Endothelial cell of umbilical vein (primary cell): ENCODE results near the gene SH3BP2. TPM values are rescaled to one million over a fixed set of nuclear protein-coding genes. Genes with fewer than 3 reads are reported as not detected.

Source experiments
- BruUV-seq: library from RNA; stranded (reverse); fragments of 400-500 nt; replicated peaks from 2 replicates; lab custom pipeline; 2021; lab: Mats Ljungman, UMichigan
- CTCF ChIA-PET: fragments of 300-600, 350-600 bp; sonication (Branson Sonifier 250); formaldehyde crosslinking; loops from one replicate; lab custom pipeline; 2021; ENCODE audit warnings: antibody characterized with exemption, inconsistent platforms; lab: Charles Lee
- POLR2A ChIA-PET: fragments of 300-600, 350-600 bp; sonication (Branson Sonifier 250); formaldehyde crosslinking; loops from one replicate; lab custom pipeline; 2021; ENCODE audit warnings: antibody characterized with exemption, inconsistent platforms; lab: Charles Lee
- DNase-seq: peaks from one replicate; pipeline ENCODE4 v3.0.0-alpha.2; 2011; ENCODE audit warnings: low read depth, low spot score
- FAIRE-seq: peaks from 2 replicates; lab custom pipeline; 2011; peaks lifted over from hg19 to GRCh38; lab: Jason Lieb, UNC
- H2AFZ ChIP-seq: 2 replicates; pipeline ENCODE4 v1.6.0; 2012; ENCODE audit warnings: low read depth, low read length, control low read depth, inconsistent platforms
- H3K27ac ChIP-seq: 2 replicates; pipeline ENCODE4 v1.5.1; 2011; ENCODE audit warnings: low read depth, mild to moderate bottlenecking, control low read depth, low read length, moderate library complexity; ENCODE audit not compliant: insufficient read depth
- H3K27me3 ChIP-seq, 2 experiments: 2 replicates each; pipeline versions ENCODE4 v1.6.0 to v1.6.1; 2011; ENCODE audit warnings: low read length in 2 of 2, mixed read lengths in 1 of 2; ENCODE audit not compliant: control insufficient read depth in 2 of 2, insufficient read depth in 2 of 2
- H3K36me3 ChIP-seq, 2 experiments: 2 replicates in 1 of 2; 3 replicates in 1 of 2; pipeline ENCODE4 v1.5.1; 2011; ENCODE audit warnings: low read length in 2 of 2, mild to moderate bottlenecking in 1 of 2, moderate library complexity in 1 of 2; ENCODE audit not compliant: control insufficient read depth in 2 of 2, insufficient read depth in 2 of 2; ENCODE audit errors: extremely low read depth in 1 of 2
- H3K4me1 ChIP-seq: 3 replicates; pipeline ENCODE4 v1.5.1; 2011; ENCODE audit warnings: mild to moderate bottlenecking, low read length; ENCODE audit not compliant: control insufficient read depth, insufficient read depth; ENCODE audit errors: extremely low read depth
- H3K4me2 ChIP-seq: 2 replicates; pipeline ENCODE4 v1.6.1; 2011; ENCODE audit warnings: low read length, control low read depth, mixed read lengths; ENCODE audit not compliant: insufficient read depth
- H3K4me3 ChIP-seq, 3 experiments: fragments of 200-600 bp in 1 of 3; sonication (generic), shearing (Covaris generic) in 1 of 3; replicated peaks in 1 of 3; 2 replicates each; pipeline ENCODE4 v1.5.1; 2011 to 2016; ENCODE audit warnings: control low read depth in 3 of 3, low read length in 3 of 3, mild to moderate bottlenecking in 2 of 3, inconsistent platforms in 1 of 3, low read depth in 1 of 3, moderate library complexity in 1 of 3; ENCODE audit not compliant: insufficient read depth in 1 of 3
- H3K79me2 ChIP-seq: 2 replicates; pipeline ENCODE4 v1.6.0; 2012; ENCODE audit warnings: low read length, inconsistent platforms; ENCODE audit not compliant: control insufficient read depth, insufficient read depth
- H3K9ac ChIP-seq: replicated peaks from 2 replicates; pipeline ENCODE3; 2011; ENCODE audit warnings: low read length, control low read depth; ENCODE audit not compliant: insufficient read depth; ENCODE audit errors: extremely low read depth
- H3K9me1 ChIP-seq: replicated peaks from 3 replicates; pipeline ENCODE4 v1.6.0; 2011; ENCODE audit warnings: mild to moderate bottlenecking, low read length; ENCODE audit not compliant: control insufficient read depth, insufficient read depth; ENCODE audit errors: extremely low read depth
- H3K9me3 ChIP-seq: replicated peaks from 2 replicates; pipeline ENCODE4 v1.5.1; 2012; ENCODE audit warnings: low read length, inconsistent platforms; ENCODE audit not compliant: control insufficient read depth, insufficient read depth
- H4K20me1 ChIP-seq: replicated peaks from 2 replicates; pipeline ENCODE3; 2011; ENCODE audit warnings: mild to moderate bottlenecking, low read length; ENCODE audit not compliant: control insufficient read depth, insufficient read depth; ENCODE audit errors: extremely low read depth
- EZH2 ChIP-seq: IDR thresholded peaks from 2 replicates; pipeline ENCODE4 v1.6.1; 2012; ENCODE audit warnings: borderline replicate concordance, low read depth, mild to moderate bottlenecking, moderate library complexity, low read length, inconsistent platforms; ENCODE audit not compliant: severe bottlenecking
- FOS ChIP-seq: IDR thresholded peaks from 2 replicates; pipeline ENCODE4 v1.6.1; 2011; ENCODE audit warnings: mild to moderate bottlenecking, low read length, moderate library complexity, borderline replicate concordance; ENCODE audit not compliant: insufficient read depth
- GATA2 ChIP-seq: IDR thresholded peaks from 2 replicates; pipeline ENCODE4 v1.7.0; 2011; ENCODE audit warnings: low read depth, mild to moderate bottlenecking, moderate library complexity, mixed read lengths, low read length; ENCODE audit not compliant: insufficient read length, insufficient read depth
- MYC ChIP-seq: IDR thresholded peaks from one replicate; pipeline ENCODE4 v1.6.1; 2011; ENCODE audit warnings: mild to moderate bottlenecking, low read depth, low read length
- POLR2AphosphoS5 ChIP-seq: IDR thresholded peaks from 2 replicates; pipeline ENCODE4 v1.6.1; 2012; ENCODE audit warnings: low read depth, mild to moderate bottlenecking, control low read depth, low read length, moderate library complexity; ENCODE audit not compliant: insufficient read depth
- dilution Hi-C: fragments of 300-500 bp; cut with MboI; formaldehyde crosslinking; loops from one replicate; pipeline ENCODE4 v1.15.0; 2019; ENCODE audit warnings: low sequenced_read_pairs; ENCODE audit not compliant: extremely low pct_ligation_motif_present
- intact Hi-C: fragments of 100-400 bp; cut with micrococcal nuclease; formaldehyde crosslinking; loops from one replicate; pipeline ENCODE4 v1.10.0; 2022
- polyA plus RNA-seq, 4 experiments: library from polyadenylated mRNA; depleted of rRNA in 3 of 4; stranded (reverse) in 3 of 4; unstranded in 1 of 4; fragments of >200 nt; gene quantifications; 2 replicates each; pipeline versions ENCODE4 v1.2.1 to v1.2.3, GENCODE V29; 2011 to 2012; ENCODE audit warnings: missing spikeins in 1 of 4
- total RNA-seq: library from RNA; stranded (reverse); gene quantifications from 2 replicates; pipeline ENCODE4 v1.2.3, GENCODE V29; 2021

The SH3BP2 gene
- total and polyA plus RNA-seq, 2 donors (not counting 3 experiments of a cell fraction or from before 2014, with no cell fraction given) = 69.2 to 73.9 TPM

DNA sequence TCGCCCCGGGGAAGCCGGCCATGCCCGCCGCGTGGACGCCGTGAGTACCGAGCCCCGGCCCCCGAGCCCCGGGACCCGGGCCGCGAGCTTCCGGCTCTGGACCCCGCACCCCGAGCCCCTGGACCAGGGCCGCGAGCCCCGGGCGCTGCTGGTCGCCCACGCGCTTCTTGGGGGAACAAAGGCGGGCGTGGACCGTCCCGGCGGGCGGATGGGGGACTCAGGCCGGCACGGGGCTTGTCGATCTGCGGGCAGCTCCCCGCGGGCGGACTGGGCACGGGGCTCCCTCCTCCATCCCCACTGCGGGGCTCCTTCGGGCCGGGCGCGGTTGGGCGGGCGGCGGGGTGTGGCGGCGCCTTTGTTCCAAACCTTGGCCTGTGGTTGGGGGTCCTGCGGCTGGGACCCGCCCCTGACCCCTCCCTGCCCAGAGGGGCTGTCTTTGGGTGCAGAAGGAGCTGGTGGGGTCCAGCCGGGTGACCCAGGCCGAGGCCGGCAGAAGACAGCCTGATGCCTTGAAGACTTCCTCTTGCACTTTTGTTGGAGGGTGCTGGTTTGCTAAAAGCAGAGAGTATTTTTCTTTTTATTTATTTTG lies 25.6 kb downstream of the SH3BP2 start:
- POLR2A ChIA-PET = no interaction called here
- H3K4me2 ChIP-seq = peak overlapping the region; percentile 47
- peaks cover 6% of the 10 kb centered on the region for H3K4me1 ChIP-seq
- no peaks in the 10 kb centered on the region for H4K20me1 ChIP-seq
- CTCF ChIA-PET = interaction anchor here (1.3 to 2.8 kb wide), 3 partner anchors 20 to 55 kb away, joined by 3 to 28 read pairs (median 6); no protein-coding TSS in a partner anchor
- H3K9me1 ChIP-seq = no peaks in the 10 kb centered on the region
- peaks cover 66% of the 10 kb centered on the region for H3K79me2 ChIP-seq
- no peaks in the 10 kb centered on the region for H3K27me3 ChIP-seq
- dilution Hi-C loops = no loop called here
- H3K9ac ChIP-seq = peak overlapping the region; percentile 67
- TF ChIP-seq EZH2 = no peak
- TF ChIP-seq FOS = no peak
- TF ChIP-seq MYC = no peak
- no peak for TF ChIP-seq GATA2
- no peak for TF ChIP-seq POLR2AphosphoS5
- BruUV-seq = no TSS peak
- peaks cover 2 to 12% of the 10 kb centered on the region in 2 experiments for H3K36me3 ChIP-seq
- FAIRE-seq (no peak), DNase-seq (no peak)
- no peaks in the 10 kb centered on the region for H3K9me3 ChIP-seq
- peak overlapping the region; percentile 10 to 54 (median 40) for H3K4me3 ChIP-seq
- intact Hi-C loops = loop anchor here (1.0 kb wide), 1 partner anchor 25 kb away; the partner anchor contains the start of gene ADD1
- no peak overlapping the region for H2AFZ ChIP-seq
- no peak overlapping the region for H3K27ac ChIP-seq
